GM20431 (cell line): Measurements from ENCODE around the gene PAPOLB.

Experiments used
- in situ Hi-C: fragments of 300-500 bp; cut with MseI, MboI; formaldehyde crosslinking; loops from one replicate; pipeline ENCODE4 v1.15.0; 2020; ENCODE audit warnings: low sequenced_read_pairs; ENCODE audit not compliant: unreplicated experiment

Gene PAPOLB

GRCh38 chr7:4878336-4879335 lies 16.8 kb upstream of the PAPOLB start:
- in situ Hi-C loops, result no loop called here

- in situ Hi-C loops, result no loop called here
Measured at GRCh38 chr7:4876586-4876985, 14.8 kb upstream of the PAPOLB start.

- in situ Hi-C loops, result no loop called here
Measured at GRCh38 chr7:4875391-4875790, 13.6 kb upstream of the PAPOLB start.

GRCh38 chr7:4873071-4873944 lies 11.5 kb upstream of the PAPOLB start:
- in situ Hi-C loops, result loop anchor here (25.0 kb wide), 1 partner anchor 111 kb away; no protein-coding TSS in a partner anchor

- in situ Hi-C loops, result loop anchor here (25.0 kb wide), 1 partner anchor 110 kb away; no protein-coding TSS in a partner anchor
Measured at GRCh38 chr7:4871930-4872675, 10.3 kb upstream of the PAPOLB start.

GRCh38 chr7:4871056-4871680 lies 9.3 kb upstream of the PAPOLB start:
- in situ Hi-C loops, result loop anchor here (25.0 kb wide), 1 partner anchor 109 kb away; no protein-coding TSS in a partner anchor

GRCh38 chr7:4868493-4868892 lies 6.7 kb upstream of the PAPOLB start:
- in situ Hi-C loops, result loop anchor here (25.0 kb wide), 1 partner anchor 106 kb away; no protein-coding TSS in a partner anchor

- in situ Hi-C loops, result loop anchor here (25.0 kb wide), 1 partner anchor 105 kb away; no protein-coding TSS in a partner anchor
Measured at GRCh38 chr7:4866528-4867496, 5.0 kb upstream of the PAPOLB start.

- in situ Hi-C loops, result loop anchor here (25.0 kb wide), 1 partner anchor 100 kb away; no protein-coding TSS in a partner anchor
Measured at GRCh38 chr7:4862156-4862555, 326 bp upstream of the PAPOLB start.

GRCh38 chr7:4861227-4861626 lies 603 bp downstream of the PAPOLB start:
- in situ Hi-C loops, result loop anchor here (25.0 kb wide), 1 partner anchor 99 kb away; no protein-coding TSS in a partner anchor

GRCh38 chr7:4857189-4857588 lies 4.6 kb downstream of the PAPOLB start:
- in situ Hi-C loops, result loop anchor here (25.0 kb wide), 1 partner anchor 95 kb away; no protein-coding TSS in a partner anchor

GRCh38 chr7:4856336-4857057 lies 5.3 kb downstream of the PAPOLB start:
- in situ Hi-C loops, result loop anchor here (25.0 kb wide), 1 partner anchor 94 kb away; no protein-coding TSS in a partner anchor

- in situ Hi-C loops, result loop anchor here (25.0 kb wide), 1 partner anchor 93 kb away; no protein-coding TSS in a partner anchor
Measured at GRCh38 chr7:4854916-4855315, 6.9 kb downstream of the PAPOLB start.

GRCh38 chr7:4851459-4852422 lies 10.1 kb downstream of the PAPOLB start:
- in situ Hi-C loops, result loop anchor here (25.0 kb wide), 1 partner anchor 89 kb away; no protein-coding TSS in a partner anchor

- in situ Hi-C loops, result loop anchor here (25.0 kb wide), 1 partner anchor 88 kb away; no protein-coding TSS in a partner anchor
Measured at GRCh38 chr7:4850262-4850795, 11.5 kb downstream of the PAPOLB start.
